Subcutaneous abdominal adipose tissue (tissue), 5 donors: ENCODE data around the gene ZNF318.
A peak's percentile ranks its signal among the peaks of the same experiment; 100 is the strongest.
"Not testable (repeated sequence)": the region's sequence is repeated elsewhere in the genome, so short reads cannot be mapped to it uniquely, and the experiment has no call there.

Source experiments
- H3K27ac ChIP-seq: one replicate; pipeline ENCODE4 v1.7.0; 2013; ENCODE audit warnings: low read depth, mild to moderate bottlenecking, inconsistent platforms, low read length, moderate library complexity
- H3K27me3 ChIP-seq, 5 donors: one replicate each; pipeline ENCODE4 v1.7.0; 2013; ENCODE audit warnings: low read length in 5 of 5, inconsistent platforms in 1 of 5; ENCODE audit not compliant: control insufficient read depth in 5 of 5, insufficient read depth in 4 of 5
- H3K36me3 ChIP-seq, 5 donors: one replicate each; pipeline ENCODE4 v1.7.0; 2013; ENCODE audit warnings: low read length in 5 of 5; ENCODE audit not compliant: control insufficient read depth in 5 of 5, insufficient read depth in 5 of 5
- H3K4me1 ChIP-seq, 5 donors: one replicate each; pipeline ENCODE4 v1.7.0; 2013; ENCODE audit warnings: low read length in 5 of 5, mild to moderate bottlenecking in 3 of 5, moderate library complexity in 1 of 5; ENCODE audit not compliant: control insufficient read depth in 5 of 5, insufficient read depth in 5 of 5
- H3K4me3 ChIP-seq, 5 donors: one replicate each; pipeline ENCODE4 v1.7.0; 2013; ENCODE audit warnings: low read length in 5 of 5, low read depth in 1 of 5
- H3K9ac ChIP-seq, 5 donors: one replicate each; pipeline ENCODE4 v1.7.0; 2013; ENCODE audit warnings: low read length in 5 of 5, mild to moderate bottlenecking in 4 of 5, moderate library complexity in 3 of 5
- H3K9me3 ChIP-seq, 5 donors: one replicate each; pipeline ENCODE4 v1.7.0; 2013; ENCODE audit warnings: low read length in 5 of 5; ENCODE audit not compliant: control insufficient read depth in 5 of 5
- donor health status: healthy.
- donor health status: healthy.
- donor health status: healthy.
- donor health status: healthy.
- donor health status: healthy.

ZNF318 gene

DNA sequence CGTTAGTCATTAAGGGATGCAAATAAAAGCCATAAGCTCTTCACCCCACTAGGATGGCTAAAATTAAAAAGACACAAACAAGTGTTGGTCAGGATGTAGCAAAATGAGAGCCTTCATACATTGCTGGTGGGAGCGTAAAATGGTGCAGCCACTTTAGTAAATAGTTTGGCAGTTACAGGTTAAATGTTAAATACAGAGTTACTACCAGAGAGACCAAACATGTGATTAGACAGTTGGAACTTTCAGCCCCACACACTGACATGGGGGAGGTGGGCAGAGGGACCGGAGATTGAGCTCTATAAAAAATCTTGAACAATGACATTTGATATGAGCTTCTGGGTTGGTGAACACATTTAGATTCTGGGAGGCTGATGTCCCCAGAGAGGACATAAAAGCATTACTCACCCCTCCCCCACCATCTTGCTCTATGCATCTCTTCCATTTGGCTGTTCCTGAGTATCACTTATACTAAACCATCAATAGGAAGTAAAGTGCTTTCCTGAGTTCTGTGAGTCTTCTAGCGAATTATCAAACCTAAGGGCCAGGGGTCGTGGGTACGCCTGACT is 20.4 kb upstream of the ZNF318 start:
- Histone ChIP-seq H3K4me3 (no peak overlapping the region), H3K36me3 (no peaks in the 10 kb centered on the region), H3K9me3 (no peaks in the 10 kb centered on the region), H3K9ac (no peak overlapping the region), H3K27ac (no peak overlapping the region), H3K27me3 (peaks cover 0 to 18% (median 11%) of the 10 kb centered on the region in 5 donors), H3K4me1 (no peaks in the 10 kb centered on the region)

- Histone ChIP-seq H3K4me3 (no peak overlapping the region), H3K36me3 (no peaks in the 10 kb centered on the region), H3K9ac (no peak overlapping the region), H3K9me3 (no peaks in the 10 kb centered on the region), H3K27me3 (peaks cover 0 to 13% (median 9%) of the 10 kb centered on the region in 5 donors), H3K27ac (no peak overlapping the region), H3K4me1 (peaks cover 0 to 5% (median 0%) of the 10 kb centered on the region in 5 donors)
These were observed 17.0 kb upstream of the ZNF318 start for GRCh38 chr6:43386492-43386891.

DNA sequence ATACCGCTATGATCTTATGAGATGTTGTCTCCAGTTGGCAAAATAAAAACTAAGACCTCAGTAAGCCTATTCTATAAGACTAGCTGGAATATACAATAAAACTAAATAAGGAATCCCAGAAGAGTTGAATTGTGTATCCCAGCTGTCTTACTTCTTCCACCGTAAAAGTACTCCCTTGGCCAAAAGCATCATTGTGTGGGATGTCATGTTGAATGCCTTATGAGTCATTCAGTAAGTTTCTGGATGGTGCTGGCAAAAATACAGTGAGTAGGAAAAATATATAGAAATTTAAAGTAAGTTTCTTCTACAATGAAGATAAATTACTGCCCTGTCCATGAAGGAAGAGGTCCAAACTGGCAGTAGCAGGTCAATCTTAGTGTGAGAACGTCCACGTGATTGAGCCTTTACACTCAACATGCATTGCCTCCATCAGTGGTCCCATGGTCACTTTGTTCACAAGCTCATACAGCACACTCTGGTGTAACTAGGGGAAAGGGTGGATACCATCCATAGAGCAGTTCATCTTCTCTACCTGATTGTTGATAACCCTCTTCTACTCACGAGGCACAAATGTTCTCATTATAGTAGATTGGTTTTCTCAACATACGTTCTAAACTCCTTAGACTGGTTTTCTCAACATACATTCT is 13.7 kb upstream of the ZNF318 start:
- Histone ChIP-seq H3K9ac (no peak overlapping the region), H3K4me3 (no peak overlapping the region), H3K27ac (no peak overlapping the region), H3K4me1 (peaks cover 0 to 5% (median 0%) of the 10 kb centered on the region in 5 donors), H3K36me3 (no peaks in the 10 kb centered on the region), H3K9me3 (no peaks in the 10 kb centered on the region), H3K27me3 (peaks cover 0 to 3% (median 0%) of the 10 kb centered on the region in 5 donors)

- H3K4me3 ChIP-seq, H3K36me3 ChIP-seq, H3K27me3 ChIP-seq, H3K4me1 ChIP-seq, H3K9ac ChIP-seq, H3K9me3 ChIP-seq, H3K27ac ChIP-seq: not testable (repeated sequence)
These were observed 11.4 kb upstream of the ZNF318 start for GRCh38 chr6:43380858-43381257.

DNA sequence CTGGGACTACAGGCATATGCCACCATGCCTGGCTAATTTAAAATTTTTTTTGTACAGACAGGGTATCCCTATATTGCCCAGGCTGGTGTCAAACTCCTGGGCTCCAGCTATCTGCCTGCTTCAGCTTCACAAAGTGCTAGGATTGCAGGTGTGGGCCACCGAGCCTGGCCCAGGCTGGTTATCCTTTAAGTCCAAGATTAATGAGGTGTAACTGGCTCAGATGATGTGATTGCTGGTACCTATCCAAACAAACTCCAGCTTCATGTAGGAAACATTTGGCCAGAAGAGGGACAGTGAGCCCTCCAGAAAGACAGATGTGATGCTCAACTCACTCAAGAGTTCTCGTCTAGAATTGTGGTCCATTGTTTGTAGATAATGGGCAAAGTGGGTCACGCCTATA is 9.2 kb upstream of the ZNF318 start:
- Histone ChIP-seq H3K27ac (no peak overlapping the region), H3K4me1 (peaks cover 0 to 5% (median 0%) of the 10 kb centered on the region in 5 donors), H3K27me3 (no peaks in the 10 kb centered on the region), H3K36me3 (no peaks in the 10 kb centered on the region), H3K9me3 (no peaks in the 10 kb centered on the region), H3K4me3 (no peak overlapping the region), H3K9ac (no peak overlapping the region)

- Histone ChIP-seq H3K9ac (no peak overlapping the region), H3K27me3 (no peaks in the 10 kb centered on the region), H3K36me3 (no peaks in the 10 kb centered on the region), H3K9me3 (no peaks in the 10 kb centered on the region), H3K4me1 (no peaks in the 10 kb centered on the region), H3K27ac (no peak overlapping the region), H3K4me3 (no peak overlapping the region)
These were observed 8.3 kb upstream of the ZNF318 start for GRCh38 chr6:43377710-43378229.

DNA sequence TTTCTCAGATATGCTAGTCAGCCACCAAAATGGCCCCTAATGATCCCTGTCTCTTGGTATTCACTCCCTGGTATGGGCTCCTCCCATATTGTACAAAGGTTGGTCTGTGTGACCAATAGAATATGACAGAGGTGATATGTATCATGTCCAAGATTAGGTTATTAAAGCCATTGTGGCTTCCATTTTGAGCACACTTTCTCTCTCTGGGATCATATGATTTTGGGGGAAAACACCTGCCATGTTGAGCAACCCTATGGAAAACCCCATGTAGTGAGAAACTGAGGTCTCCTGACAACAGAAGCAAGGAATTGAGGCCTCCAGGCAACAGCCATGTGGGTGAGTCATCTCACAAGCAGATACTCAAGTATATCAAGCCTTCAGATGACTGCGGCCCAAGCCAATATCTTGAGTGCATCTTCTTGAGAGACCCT is 7.1 kb upstream of the ZNF318 start:
- no peaks in the 10 kb centered on the region for H3K36me3 ChIP-seq
- no peaks in the 10 kb centered on the region for H3K27me3 ChIP-seq
- no peak overlapping the region for H3K4me3 ChIP-seq
- no peaks in the 10 kb centered on the region for H3K4me1 ChIP-seq
- H3K9ac ChIP-seq = no peak overlapping the region
- no peaks in the 10 kb centered on the region for H3K9me3 ChIP-seq
- no peak overlapping the region for H3K27ac ChIP-seq

DNA sequence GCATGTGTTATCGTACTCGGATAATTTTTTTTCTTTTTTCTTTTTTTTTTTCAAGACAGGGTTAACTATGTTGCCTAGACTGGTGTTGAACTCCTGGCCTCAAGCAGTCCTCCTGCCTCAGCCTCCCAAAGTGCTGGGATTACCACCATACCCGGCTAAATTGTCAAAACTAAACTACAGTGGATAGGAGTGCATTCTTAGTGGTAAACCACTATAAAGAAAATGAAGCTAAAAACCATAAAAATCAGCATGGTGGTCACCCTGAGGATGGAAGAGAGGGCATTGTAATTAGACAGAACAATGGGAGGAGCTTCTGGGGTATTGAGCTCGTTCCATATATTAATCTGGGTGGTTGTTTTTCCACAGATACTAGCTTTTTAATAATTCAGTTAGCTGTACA is 6.2 kb upstream of the ZNF318 start:
- H3K9ac ChIP-seq = no peak overlapping the region
- no peaks in the 10 kb centered on the region for H3K4me1 ChIP-seq
- no peak overlapping the region for H3K27ac ChIP-seq
- no peaks in the 10 kb centered on the region for H3K27me3 ChIP-seq
- H3K36me3 ChIP-seq = no peaks in the 10 kb centered on the region
- H3K9me3 ChIP-seq = no peaks in the 10 kb centered on the region
- H3K4me3 ChIP-seq = no peak overlapping the region

DNA sequence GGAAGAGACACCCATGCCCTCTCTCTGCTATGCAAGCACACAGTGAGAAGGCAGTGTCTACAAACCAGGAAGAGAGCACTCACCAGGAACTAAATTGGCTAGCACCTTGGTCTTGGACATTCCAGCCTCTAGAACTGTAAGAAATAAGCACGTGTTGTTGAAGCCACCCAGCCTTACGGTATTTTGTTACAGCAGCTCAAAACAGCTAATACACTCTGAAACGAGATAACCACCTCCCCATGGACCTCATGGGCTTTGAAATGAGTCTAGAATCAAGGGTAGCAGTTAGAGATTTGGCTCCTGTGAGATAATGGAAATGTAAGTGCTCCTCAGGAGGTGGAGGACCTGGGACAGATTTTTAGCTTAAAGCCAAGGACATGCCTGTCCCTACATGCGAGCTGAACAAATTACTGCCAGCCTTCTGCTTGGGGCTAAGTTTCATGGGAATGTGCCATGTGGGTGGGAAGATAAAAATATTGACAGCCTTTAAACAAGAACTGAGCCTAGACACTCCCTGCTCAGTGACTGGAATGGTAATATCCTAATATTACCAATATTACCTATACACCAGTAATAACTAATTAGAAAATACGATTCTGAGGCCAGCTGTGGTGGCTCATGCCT is 3.9 kb upstream of the ZNF318 start:
- Histone ChIP-seq H3K9ac (no peak overlapping the region), H3K27ac (no peak overlapping the region), H3K27me3 (no peaks in the 10 kb centered on the region), H3K9me3 (no peaks in the 10 kb centered on the region), H3K4me3 (no peak overlapping the region), H3K4me1 (peaks cover under 1 to 9% (median 8%) of the 10 kb centered on the region in 5 donors), H3K36me3 (no peaks in the 10 kb centered on the region)

DNA sequence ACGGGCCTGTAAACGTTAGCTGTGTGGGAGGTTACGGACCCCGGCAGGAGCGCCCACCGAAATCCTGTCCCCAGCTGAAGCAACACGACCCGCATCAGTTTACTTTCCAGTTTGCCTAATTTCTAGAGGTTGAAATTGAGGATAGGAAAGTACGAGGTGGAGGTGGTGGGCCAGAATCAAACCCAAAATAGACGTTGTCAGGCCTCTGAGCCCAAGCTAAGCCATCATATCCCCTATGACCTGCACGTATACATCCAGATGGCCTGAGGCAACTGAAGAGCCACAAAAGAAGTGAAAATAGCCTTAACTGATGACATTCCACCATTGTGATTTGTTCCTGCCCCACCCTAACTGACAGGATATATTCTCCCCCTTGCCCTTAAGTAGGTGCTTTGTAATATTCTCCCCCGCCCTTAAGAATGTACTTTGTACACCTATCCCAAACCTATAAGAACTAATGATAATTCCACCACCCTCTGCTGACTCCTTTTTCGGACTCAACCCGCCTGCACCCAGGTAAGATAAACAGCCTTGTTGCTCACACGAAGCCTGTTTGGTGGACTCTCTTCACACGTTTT is 645 bp upstream of the ZNF318 start:
- H3K27ac ChIP-seq = peak overlapping the region; percentile 5
- not testable (repeated sequence) for H3K36me3 ChIP-seq, H3K9me3 ChIP-seq, H3K27me3 ChIP-seq
- H3K4me3 ChIP-seq = peak overlapping the region; percentile 71 to 80 (median 78)
- peaks cover 8 to 24% (median 19%) of the 10 kb centered on the region in 5 donors for H3K4me1 ChIP-seq
- peak overlapping the region in 4 of 5 donors; percentile 51 to 72 (median 64) for H3K9ac ChIP-seq
